ENCODE results near the gene MRPL16. TPM values are rescaled to one million over a fixed set of nuclear protein-coding genes. Genes with fewer than 3 reads are reported as not detected.

Gene MRPL16
- total RNA-seq, 1 experiment from 2014 or later = 123 TPM

DNA sequence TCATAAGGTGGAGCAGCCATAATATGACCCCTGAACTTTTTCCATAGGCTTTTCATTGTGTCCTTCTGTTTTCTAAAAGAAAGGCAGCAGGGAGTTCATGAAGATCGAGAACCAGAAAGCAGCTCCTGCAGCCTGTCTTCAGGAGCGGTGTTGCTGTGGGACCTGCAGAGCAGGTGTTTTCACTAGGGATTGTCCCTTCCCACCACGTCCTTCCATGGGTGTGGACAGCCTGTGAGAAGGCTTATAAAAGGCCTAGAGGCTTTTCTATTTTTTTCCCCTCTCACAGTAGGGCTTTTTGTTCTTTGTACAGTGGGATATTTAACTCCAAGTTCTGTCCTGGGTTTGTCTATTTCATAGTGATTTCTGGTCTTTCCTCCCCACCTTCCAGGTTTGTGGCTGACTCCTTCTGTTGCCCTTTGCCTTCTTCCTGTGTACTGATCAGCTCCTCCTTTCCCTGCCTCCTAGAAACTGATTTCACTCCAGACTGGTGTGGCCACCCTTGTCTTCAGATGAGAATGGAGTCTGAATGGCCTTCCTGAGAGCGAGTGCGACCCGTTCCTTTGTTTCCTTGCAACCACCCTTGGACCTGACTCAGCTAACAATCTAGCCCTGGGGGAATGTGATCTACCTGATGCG lies 10.1 kb downstream of the MRPL16 start:
- ATAC-seq = peak; percentile 6; the same call in 1 of the 2 replicates
- ChIA-PET POLR2A (ENCODE audit: unreplicated experiment) (no interaction called here), CTCF (interaction anchor here (1.8 to 3.0 kb wide), 3 partner anchors 13 to 131 kb away, joined by 5 to 29 read pairs (median 13); partner anchors contain the start of genes PATL1 and STX3)
- H2AFZ ChIP-seq (ENCODE audit: low read length) = no peak overlapping the region
- H3K4me1 ChIP-seq (ENCODE audit: insufficient read depth, low read length) = peaks cover 25% of the 10 kb centered on the region
- H3K9ac ChIP-seq (ENCODE audit: low read length) = peak overlapping the region; percentile 5; the same call in 1 of the 2 replicates
- H3K9me3 ChIP-seq (ENCODE audit: low read length) = no peaks in the 10 kb centered on the region
- TF ChIP-seq, protein P1, sequence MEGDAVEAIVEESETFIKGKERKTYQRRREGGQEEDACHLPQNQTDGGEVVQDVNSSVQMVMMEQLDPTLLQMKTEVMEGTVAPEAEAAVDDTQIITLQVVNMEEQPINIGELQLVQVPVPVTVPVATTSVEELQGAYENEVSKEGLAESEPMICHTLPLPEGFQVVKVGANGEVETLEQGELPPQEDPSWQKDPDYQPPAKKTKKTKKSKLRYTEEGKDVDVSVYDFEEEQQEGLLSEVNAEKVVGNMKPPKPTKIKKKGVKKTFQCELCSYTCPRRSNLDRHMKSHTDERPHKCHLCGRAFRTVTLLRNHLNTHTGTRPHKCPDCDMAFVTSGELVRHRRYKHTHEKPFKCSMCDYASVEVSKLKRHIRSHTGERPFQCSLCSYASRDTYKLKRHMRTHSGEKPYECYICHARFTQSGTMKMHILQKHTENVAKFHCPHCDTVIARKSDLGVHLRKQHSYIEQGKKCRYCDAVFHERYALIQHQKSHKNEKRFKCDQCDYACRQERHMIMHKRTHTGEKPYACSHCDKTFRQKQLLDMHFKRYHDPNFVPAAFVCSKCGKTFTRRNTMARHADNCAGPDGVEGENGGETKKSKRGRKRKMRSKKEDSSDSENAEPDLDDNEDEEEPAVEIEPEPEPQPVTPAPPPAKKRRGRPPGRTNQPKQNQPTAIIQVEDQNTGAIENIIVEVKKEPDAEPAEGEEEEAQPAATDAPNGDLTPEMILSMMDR (conservative IDR thresholded peaks at IDR 0.05; ENCODE audit: low read depth, low read length) = no peak
- TF ChIP-seq EZH2 (IDR thresholded peaks at IDR 0.05; ENCODE audit: low read length, unreplicated experiment) (no peak), EZH2phosphoT487 (IDR thresholded peaks at IDR 0.05; ENCODE audit: borderline replicate concordance, low read length) (no peak)
- H3K4me3 ChIP-seq (ENCODE audit: low read length) = no peak overlapping the region
- BruUV-seq (replicated peaks) = no TSS peak
- peaks cover 32% of the 10 kb centered on the region for H3K36me3 ChIP-seq (ENCODE audit: low read depth, low read length)
- DNase-seq = no peak
- H4K20me1 ChIP-seq (ENCODE audit: low read length) = no peaks in the 10 kb centered on the region
- peak overlapping the region; percentile 74 for H3K27ac ChIP-seq (ENCODE audit: low read length)
- intact Hi-C loops (cut with micrococcal nuclease) = loop anchor here (2.0 to 10.0 kb wide), 3 partner anchors 14 to 266 kb away; partner anchors contain the start of gene PATL1
- no peaks in the 10 kb centered on the region for H3K79me2 ChIP-seq (ENCODE audit: low read length)
- peak overlapping the region; percentile 30; the same call in 1 of the 2 replicates for H3K4me2 ChIP-seq (ENCODE audit: low read length)
- H3F3A ChIP-seq (ENCODE audit: low read length, unreplicated experiment) = no peaks in the 10 kb centered on the region
- no peaks in the 10 kb centered on the region for H3K27me3 ChIP-seq (ENCODE audit: low read length)
- no peaks in the 10 kb centered on the region for H3K9me2 ChIP-seq (replicated peaks; ENCODE audit: low read length)

DNA sequence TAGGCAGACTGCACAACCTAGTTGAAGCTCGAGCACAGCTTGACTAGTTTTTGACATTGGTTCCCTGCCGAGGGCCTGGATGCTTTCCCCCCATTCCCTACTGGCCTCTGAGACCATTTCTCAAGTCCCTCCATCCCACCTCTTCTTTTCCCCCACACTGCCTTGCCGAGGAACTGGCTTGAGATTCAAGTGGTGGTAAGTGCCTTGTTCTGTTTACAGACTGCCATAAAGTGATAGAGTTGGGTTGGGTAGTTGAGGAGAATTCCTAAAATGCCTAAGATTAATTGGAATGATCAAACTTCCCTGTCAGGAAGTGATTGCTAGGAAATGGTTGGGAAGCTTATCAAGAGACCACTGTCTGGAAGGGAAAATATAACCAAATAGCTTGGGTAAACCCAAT lies 16.2 kb downstream of the MRPL16 start:
- CTCF ChIA-PET = no interaction called here
- intact Hi-C loops (cut with micrococcal nuclease) = no loop called here
- peaks cover 35% of the 10 kb centered on the region for H3K36me3 ChIP-seq (ENCODE audit: low read depth, low read length)
- no peaks in the 10 kb centered on the region for H4K20me1 ChIP-seq (ENCODE audit: low read length)
- POLR2A ChIA-PET (ENCODE audit: unreplicated experiment) = no interaction called here
- no peak overlapping the region for H3K27ac ChIP-seq (ENCODE audit: low read length)
- no peaks in the 10 kb centered on the region for H3K9me2 ChIP-seq (replicated peaks; ENCODE audit: low read length)
- no peaks in the 10 kb centered on the region for H3K4me1 ChIP-seq (ENCODE audit: insufficient read depth, low read length)
- ATAC-seq = no peak
- H2AFZ ChIP-seq (ENCODE audit: low read length) = no peak overlapping the region
- no peaks in the 10 kb centered on the region for H3K79me2 ChIP-seq (ENCODE audit: low read length)
- H3F3A ChIP-seq (ENCODE audit: low read length, unreplicated experiment) = no peaks in the 10 kb centered on the region
- no peak for TF ChIP-seq EZH2 (IDR thresholded peaks at IDR 0.05; ENCODE audit: low read length, unreplicated experiment)
- no peak for TF ChIP-seq EZH2phosphoT487 (IDR thresholded peaks at IDR 0.05; ENCODE audit: borderline replicate concordance, low read length)
- TF ChIP-seq, protein P1 (conservative IDR thresholded peaks at IDR 0.05; ENCODE audit: low read depth, low read length) = no peak
- DNase-seq = no peak
- BruUV-seq (replicated peaks) = no TSS peak
- no peak overlapping the region for H3K9ac ChIP-seq (ENCODE audit: low read length)
- no peak overlapping the region for H3K4me2 ChIP-seq (ENCODE audit: low read length)
- no peaks in the 10 kb centered on the region for H3K27me3 ChIP-seq (ENCODE audit: low read length)
- H3K9me3 ChIP-seq (ENCODE audit: low read length) = no peaks in the 10 kb centered on the region
- no peak overlapping the region for H3K4me3 ChIP-seq (ENCODE audit: low read length)

DNA sequence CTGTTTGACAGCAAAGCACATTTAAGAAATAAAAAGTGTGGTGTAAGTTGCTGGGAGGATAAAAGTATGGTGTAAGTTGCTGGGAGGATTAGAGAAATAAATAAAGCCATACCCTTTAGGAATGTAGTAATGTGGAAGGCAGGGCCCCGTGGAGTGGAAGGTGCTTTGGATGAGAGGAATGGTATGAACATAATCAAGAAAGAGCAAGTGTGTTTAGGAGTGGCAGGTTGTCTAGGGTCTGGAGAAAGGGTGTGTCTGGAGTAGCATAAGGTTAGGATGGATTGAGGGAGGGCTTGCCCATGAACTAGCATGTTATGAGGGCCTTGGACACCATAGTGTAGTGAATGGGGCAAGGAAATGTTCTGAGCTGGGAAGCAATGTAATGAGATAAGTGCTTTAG lies 18.1 kb downstream of the MRPL16 start:
- Histone ChIP-seq H3K4me2 (ENCODE audit: low read length) (no peak overlapping the region), H3K27me3 (ENCODE audit: low read length) (no peaks in the 10 kb centered on the region), H3K9ac (ENCODE audit: low read length) (no peak overlapping the region), H3K4me1 (ENCODE audit: insufficient read depth, low read length) (peaks cover 8% of the 10 kb centered on the region), H3K9me3 (ENCODE audit: low read length) (no peaks in the 10 kb centered on the region), H3K36me3 (ENCODE audit: low read depth, low read length) (peaks cover 40% of the 10 kb centered on the region), H3K4me3 (ENCODE audit: low read length) (no peak overlapping the region), H3K9me2 (replicated peaks; ENCODE audit: low read length) (no peaks in the 10 kb centered on the region), H2AFZ (ENCODE audit: low read length) (no peak overlapping the region), H4K20me1 (ENCODE audit: low read length) (no peaks in the 10 kb centered on the region), H3K79me2 (ENCODE audit: low read length) (no peaks in the 10 kb centered on the region), H3F3A (ENCODE audit: low read length, unreplicated experiment) (peaks cover 2% of the 10 kb centered on the region), H3K27ac (ENCODE audit: low read length) (no peak overlapping the region)
- ATAC-seq (no peak), DNase-seq (no peak)
- intact Hi-C loops (cut with micrococcal nuclease) = no loop called here
- TF ChIP-seq EZH2 (IDR thresholded peaks at IDR 0.05; ENCODE audit: low read length, unreplicated experiment) (no peak), EZH2phosphoT487 (IDR thresholded peaks at IDR 0.05; ENCODE audit: borderline replicate concordance, low read length) (no peak)
- TF ChIP-seq, protein P1 (conservative IDR thresholded peaks at IDR 0.05; ENCODE audit: low read depth, low read length) = no peak
- CTCF ChIA-PET = no interaction called here
- no TSS peak for BruUV-seq (replicated peaks)
- POLR2A ChIA-PET (ENCODE audit: unreplicated experiment) = no interaction called here

All from PC-3 (cell line).